NCI-H2081 (cell line): ENCODE data around the gene STARD9.
A peak's percentile ranks its signal among the peaks of the same experiment; 100 is the strongest.
"Not testable (repeated sequence)": the region's sequence is repeated elsewhere in the genome, so short reads cannot be mapped to it uniquely, and the experiment has no call there.

ENCODE experiments used
- DNase-seq, 2 experiments: peaks; one replicate each; lab custom pipeline; 2025; lab: John Stamatoyannopoulos, UW

The STARD9 gene

GRCh38 chr15:42729409-42729808 lies 154.0 kb downstream of the STARD9 start:
- DNase-seq = no peak

- no peak for DNase-seq
Measured at GRCh38 chr15:42730135-42730534, 154.7 kb downstream of the STARD9 start.

GRCh38 chr15:42730536-42730935 lies 155.1 kb downstream of the STARD9 start:
- no peak for DNase-seq

GRCh38 chr15:42731461-42731860 lies 156.1 kb downstream of the STARD9 start:
- no peak for DNase-seq

- DNase-seq = no peak
Measured at GRCh38 chr15:42732095-42732827, 156.9 kb downstream of the STARD9 start.

- no peak for DNase-seq
Measured at GRCh38 chr15:42733027-42733426, 157.6 kb downstream of the STARD9 start.

- DNase-seq = no peak
Measured at GRCh38 chr15:42734076-42734672, 158.8 kb downstream of the STARD9 start.

- DNase-seq = no peak
Measured at GRCh38 chr15:42735382-42736165, 160.2 kb downstream of the STARD9 start.

- no peak for DNase-seq
Measured at GRCh38 chr15:42736178-42736792, 160.9 kb downstream of the STARD9 start.

GRCh38 chr15:42736793-42737528 lies 161.6 kb downstream of the STARD9 start, which contains the start of gene CDAN1:
CDAN1 (minus strand) TSS chr15:42737128; CDS start chr15:42737102, 26 bp downstream.
- peak; percentile 81 to 85 for DNase-seq

- DNase-seq = no peak
Measured at GRCh38 chr15:42737529-42738328, 162.3 kb downstream of the STARD9 start.

GRCh38 chr15:42741710-42742109 lies 166.3 kb downstream of the STARD9 start:
- DNase-seq = no peak

- DNase-seq = no peak
Measured at GRCh38 chr15:42742149-42742548, 166.7 kb downstream of the STARD9 start.

- DNase-seq = no peak
Measured at GRCh38 chr15:42744195-42744594, 168.8 kb downstream of the STARD9 start.

- no peak for DNase-seq
Measured at GRCh38 chr15:42749266-42749665, 173.9 kb downstream of the STARD9 start.

- DNase-seq = no peak
Measured at GRCh38 chr15:42750306-42750705, 174.9 kb downstream of the STARD9 start.

GRCh38 chr15:42759093-42759492 lies 183.7 kb downstream of the STARD9 start:
- DNase-seq = no peak

GRCh38 chr15:42760759-42761158 lies 185.4 kb downstream of the STARD9 start:
- DNase-seq = no peak

- DNase-seq = not testable (repeated sequence)
Measured at GRCh38 chr15:42761813-42762212, 186.4 kb downstream of the STARD9 start.

- DNase-seq = not testable (repeated sequence)
Measured at GRCh38 chr15:42764154-42764731, 188.8 kb downstream of the STARD9 start.
